ENCODE results near the gene CNST. TPM values are rescaled to one million over a fixed set of nuclear protein-coding genes. Genes with fewer than 3 reads are reported as not detected.

The CNST gene
- total and polyA plus RNA-seq, 9 of the 15 experiments (the other 6 are each of a cell fraction or from before 2014, with no cell fraction given), result 17.0 to 55.3 (median 30.8) TPM

- TF ChIP-seq ZNF592 (IDR thresholded peaks at IDR 0.05), result peak; percentile 39; the same call in 1 of the 2 replicates
- TF ChIP-seq NFE2 (IDR thresholded peaks at IDR 0.05; ENCODE audit: low read depth), result peak; percentile 37; the same call in 1 of the 2 replicates
- TF ChIP-seq POLR2AphosphoS2 (IDR thresholded peaks at IDR 0.05; ENCODE audit: low read length), result no peak
- TF ChIP-seq C11orf30 (IDR thresholded peaks at IDR 0.05; ENCODE audit: low read depth), result peak; percentile 80
- no peak for TF ChIP-seq PHB (CRISPR knock-in tag; IDR thresholded peaks at IDR 0.05)
- TF ChIP-seq KDM1A (IDR thresholded peaks at IDR 0.05), result peak; percentile 70 to 78
- TF ChIP-seq HLTF (IDR thresholded peaks at IDR 0.05), result 0 out of 2 replicates have a peak, but pooled peaks have one; percentile 43
- peak; percentile 66 for TF ChIP-seq ZNF395 (CRISPR knock-in tag; IDR thresholded peaks at IDR 0.05)
- 0 out of 2 replicates have a peak, but pooled peaks have one; percentile 3 for TF ChIP-seq NFIC (IDR thresholded peaks at IDR 0.05)
- TF ChIP-seq BCOR (IDR thresholded peaks at IDR 0.05), result peak; percentile 89
- TF ChIP-seq CHD7 (IDR thresholded peaks at IDR 0.05; ENCODE audit: low read depth, low read length), result no peak
These were observed 14.5 kb downstream of the CNST start (continued) for GRCh38 chr1:246580497-246581370.

Measured in K562 (cell line).